HG03108 (cell line): ENCODE measurements around the gene CTNNA3.

Experiments
- ATAC-seq: cut with Tn5 transposase; IDR thresholded peaks from one replicate; pipeline ENCODE4 v1.9.1; 2021; ENCODE audit warnings: moderate library complexity; ENCODE audit not compliant: unreplicated experiment

The CTNNA3 gene

DNA sequence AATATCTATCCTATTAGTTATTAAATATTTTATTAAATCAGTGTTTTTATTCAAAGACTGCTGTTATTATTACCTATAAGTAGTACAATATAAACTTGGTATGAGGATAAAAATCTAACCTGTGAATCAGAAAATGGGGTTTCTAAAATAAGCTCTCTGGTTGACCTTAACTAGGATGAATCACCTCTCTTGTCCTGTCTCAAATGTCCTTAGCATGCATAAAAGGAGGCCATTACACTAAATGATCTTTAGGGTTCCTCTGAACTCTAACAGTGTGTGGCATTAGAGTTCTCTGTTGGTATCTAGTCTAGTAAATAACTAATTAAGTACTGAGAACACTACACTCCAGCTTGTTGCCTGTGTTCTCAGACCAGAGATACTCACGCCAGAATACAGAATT, 913.2 kb downstream of the CTNNA3 start:
- ATAC-seq = no peak

DNA sequence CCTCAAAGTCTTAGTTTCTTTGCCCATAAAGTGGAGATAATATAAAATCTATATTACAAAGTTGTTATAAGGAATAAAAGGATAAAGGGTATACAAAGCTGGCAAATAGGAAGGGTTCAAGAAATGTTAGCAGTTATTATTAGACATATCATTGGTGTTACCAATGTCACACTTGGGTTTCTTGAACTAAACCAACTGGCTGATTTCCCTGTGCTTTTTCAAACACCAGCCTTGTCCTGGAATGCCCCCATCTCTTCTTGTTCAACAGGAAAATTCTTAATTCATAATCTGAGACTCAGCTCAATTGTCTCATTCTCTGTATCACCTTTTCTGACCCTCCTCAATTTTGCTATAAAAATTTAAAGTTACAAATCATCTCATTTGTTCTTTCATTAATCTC, 913.9 kb downstream of the CTNNA3 start:
- ATAC-seq = no peak

DNA sequence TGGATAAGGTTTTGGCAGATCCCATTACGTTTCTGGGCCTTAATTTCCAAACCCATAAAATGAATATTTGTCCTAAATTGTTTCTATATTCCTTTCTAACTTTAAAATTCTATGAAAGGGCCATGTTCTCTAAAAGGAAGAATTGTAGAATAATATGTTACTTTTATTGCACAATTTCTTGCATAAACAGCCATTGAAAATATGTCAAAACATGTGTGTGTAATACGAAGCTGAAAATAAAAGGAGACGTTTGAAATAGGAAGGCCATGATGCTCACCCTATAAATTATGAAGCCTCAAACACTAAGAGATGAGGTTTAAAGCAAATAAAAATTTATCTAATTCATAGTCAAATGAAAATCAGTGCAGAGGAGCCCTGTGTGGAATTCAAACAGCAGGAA, 915.2 kb downstream of the CTNNA3 start:
- no peak for ATAC-seq

DNA sequence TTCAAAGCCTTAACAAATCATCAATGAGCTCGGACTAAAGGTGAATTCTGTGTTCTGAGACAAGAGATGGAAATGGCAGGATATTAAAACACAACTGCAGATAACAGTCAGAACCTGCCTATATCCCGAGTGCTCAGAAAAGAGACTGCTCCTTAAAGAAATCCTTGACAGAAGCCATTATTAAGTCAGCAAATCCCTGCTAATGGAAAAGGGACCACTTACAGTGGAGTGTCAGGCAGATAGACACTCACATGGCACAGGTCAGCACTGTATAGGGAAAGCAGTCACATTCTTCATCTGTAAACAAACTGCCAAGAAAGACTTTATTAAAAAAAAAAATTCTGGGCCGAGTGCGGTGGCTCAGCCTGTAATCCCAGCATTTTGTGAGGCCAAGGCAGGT, 917.6 kb downstream of the CTNNA3 start:
- no peak for ATAC-seq

DNA sequence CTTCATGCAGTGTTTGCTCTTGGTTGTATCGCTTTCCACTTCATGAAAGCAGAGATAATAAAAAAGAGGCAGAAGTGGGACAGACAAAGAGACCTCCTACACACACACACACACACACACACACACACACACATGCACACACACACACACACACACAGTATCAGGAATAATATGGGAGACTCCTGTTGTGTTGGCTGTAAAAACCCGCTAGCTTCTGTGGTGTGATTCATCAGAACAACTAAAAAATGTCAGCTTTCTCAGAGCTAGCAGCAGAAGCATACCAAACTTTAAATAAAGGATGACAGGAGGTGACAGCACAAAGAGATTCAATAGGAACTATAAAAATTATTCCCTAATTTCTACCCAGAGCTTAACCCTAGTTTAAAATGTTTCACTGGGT, 918.3 kb downstream of the CTNNA3 start:
- ATAC-seq = no peak

DNA sequence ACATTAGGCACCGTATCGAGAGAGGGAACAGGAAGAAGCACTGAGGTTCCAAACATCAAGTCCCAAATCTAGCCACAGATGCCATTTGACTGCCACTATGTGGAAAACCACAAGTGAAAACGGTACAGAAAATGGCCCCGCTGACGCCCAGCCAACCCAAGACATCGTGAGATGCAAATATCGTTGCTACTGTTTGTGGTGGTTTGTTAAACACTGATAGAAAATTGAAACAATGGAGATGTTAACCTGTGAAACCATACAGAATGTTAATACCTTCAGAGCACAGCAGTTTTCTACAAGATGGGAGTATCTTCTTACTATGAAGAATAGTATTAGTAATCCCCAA, 922.5 kb downstream of the CTNNA3 start:
- ATAC-seq = no peak

DNA sequence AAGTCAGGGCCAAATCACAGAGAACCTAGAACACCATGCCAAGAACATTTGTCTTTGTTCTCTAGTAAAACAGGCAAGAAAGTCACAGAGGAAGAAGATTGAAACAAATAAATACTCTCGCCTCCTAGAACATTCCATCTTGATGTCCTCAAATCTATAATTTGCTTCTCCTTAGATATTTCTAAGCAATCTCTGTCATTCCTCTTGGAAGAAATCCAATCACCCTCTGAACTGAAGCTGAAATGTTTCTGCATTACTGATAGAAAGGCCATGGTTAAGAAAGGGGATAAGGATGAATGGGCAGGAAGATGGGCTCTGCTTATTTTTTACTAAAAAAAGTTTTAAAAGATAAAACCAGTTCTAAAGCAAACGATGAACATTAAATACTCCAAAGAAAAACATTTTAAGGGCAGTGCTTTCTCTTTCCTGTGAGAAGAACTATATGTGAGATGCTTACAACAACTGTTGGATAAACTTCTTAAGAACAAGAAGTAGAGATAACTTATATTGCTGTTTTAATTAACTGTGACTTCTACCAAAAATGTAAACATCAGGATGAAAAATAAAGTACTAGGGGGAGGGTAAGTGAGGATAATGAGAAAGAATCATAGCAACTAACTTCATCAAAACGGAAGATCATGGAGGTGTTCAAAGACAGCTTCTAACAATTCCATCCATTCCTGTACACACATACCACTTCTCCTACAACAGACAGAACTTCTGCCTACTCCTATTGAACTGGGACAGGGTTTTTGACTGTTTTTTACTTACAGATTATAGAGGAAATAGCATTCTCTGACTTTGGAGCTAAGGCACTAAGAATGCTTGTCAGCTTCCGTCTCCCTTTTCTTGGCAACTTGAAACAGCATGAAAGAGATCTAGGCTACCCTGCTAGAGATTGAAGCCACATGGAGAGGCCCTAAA, 923.2 kb downstream of the CTNNA3 start:
- no peak for ATAC-seq

DNA sequence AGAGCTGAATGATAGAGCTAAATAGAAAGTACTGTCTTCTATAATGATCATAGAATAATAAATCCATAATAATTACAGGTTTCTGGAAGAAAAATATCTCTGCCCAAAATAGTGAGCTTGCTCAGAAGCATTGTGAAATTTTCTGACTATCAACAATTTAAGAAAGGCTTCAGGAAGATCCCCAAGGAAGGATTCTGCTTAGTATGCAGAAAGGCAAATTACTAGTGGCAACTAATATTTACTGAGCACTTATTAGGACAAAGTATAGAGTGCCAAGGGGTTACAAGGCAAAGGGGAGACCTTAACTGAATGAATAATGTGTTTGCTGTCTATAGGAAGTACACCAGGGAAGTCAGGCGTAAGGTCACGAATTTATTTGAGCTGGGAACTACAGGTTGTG, 928.3 kb downstream of the CTNNA3 start:
- no peak for ATAC-seq

DNA sequence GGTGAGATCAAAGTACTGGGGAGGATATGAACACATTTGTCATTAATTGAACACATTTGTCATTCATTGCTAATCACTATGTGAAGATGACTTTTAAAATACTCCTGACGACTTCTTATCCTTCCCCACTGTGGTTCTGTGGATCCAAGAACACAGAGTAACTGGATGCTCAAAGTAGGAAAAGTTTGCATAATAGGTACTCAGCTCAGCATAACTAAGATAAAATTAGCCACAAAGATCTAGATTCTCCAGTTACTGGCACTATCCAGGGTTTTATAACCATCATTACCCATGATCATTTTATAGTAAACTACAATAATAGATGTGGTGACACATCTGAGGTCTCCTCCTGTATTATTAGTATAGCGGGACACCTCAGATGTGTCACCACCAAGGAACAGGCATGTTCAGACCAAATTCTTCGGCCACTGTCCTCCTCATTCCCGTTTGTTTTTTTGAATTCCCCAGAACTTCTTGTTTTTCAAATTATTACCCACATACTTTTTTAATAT, 933.7 kb downstream of the CTNNA3 start:
- no peak for ATAC-seq

DNA sequence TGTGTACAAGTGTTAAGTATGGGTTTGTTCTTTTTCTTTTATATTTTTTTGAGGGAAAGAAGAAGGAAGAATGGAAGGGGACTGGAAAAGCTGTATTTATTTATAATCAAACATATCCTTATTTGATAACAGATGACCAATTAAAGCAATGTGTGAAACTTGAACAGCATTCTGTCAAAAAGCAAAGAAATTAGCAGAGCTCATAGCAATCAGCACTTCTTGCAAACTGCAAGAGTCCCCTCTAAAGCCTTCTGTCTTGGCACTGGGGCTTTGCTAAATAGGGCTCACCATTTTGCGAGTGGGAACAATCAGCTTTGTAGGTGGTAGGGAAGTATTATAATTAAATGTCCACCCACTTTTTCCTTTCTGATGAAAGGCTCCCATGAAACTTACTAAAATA, 935.1 kb downstream of the CTNNA3 start:
- no peak for ATAC-seq

DNA sequence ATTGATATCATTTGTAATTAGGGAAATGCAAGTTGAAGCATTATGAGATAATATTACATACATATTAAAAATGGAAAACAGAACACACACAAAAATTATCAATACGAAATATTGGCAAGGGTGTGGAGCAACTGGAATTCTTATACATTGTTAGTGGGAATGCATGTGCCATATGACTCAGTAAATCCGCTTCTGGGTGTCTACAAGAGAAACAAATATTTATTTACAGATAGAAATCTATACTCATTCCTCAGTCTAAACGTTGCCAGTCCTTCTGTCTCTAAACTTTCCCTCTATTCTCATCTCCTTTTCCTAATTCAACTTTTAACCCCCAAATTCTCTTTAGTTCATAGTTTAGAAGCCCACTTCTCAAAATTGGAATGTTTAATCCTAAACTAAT, 940.5 kb downstream of the CTNNA3 start:
- ATAC-seq = no peak

DNA sequence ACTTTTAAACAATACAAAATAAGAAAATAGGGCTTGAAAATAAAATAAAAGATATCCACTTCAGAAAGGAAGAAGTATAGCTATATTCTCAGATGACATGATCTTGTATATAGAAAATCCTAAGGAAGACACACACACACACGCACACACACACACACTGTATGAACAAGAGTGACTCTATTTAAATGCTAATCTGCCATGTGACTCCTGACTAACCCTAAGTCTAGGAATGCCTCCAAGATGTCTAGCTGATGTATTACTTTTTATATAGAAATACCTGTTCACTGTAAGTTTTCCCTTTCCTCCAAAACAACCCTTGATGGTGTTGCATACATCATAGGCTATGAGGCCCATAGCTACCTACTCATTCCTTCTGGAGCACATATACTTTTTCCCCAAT, 943.3 kb downstream of the CTNNA3 start:
- ATAC-seq = no peak

DNA sequence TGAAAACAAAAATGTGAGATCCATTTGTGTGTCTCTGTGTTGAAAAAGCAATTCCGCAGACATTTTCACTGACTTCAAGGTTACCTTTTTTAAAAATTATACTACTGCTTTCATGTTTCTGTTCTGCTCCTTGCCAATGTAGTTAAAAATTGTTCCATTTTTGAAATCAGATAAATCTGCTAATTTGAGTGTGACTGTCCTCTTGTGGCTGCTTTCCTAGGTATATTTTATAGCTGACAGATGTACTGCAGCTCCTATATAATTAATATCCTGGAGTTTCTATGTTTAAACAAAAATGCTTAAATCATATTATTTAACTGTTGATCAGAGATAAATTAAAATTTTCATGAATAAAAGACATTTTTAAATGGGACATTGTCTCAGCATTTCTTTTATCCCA, 947.8 kb downstream of the CTNNA3 start:
- no peak for ATAC-seq

DNA sequence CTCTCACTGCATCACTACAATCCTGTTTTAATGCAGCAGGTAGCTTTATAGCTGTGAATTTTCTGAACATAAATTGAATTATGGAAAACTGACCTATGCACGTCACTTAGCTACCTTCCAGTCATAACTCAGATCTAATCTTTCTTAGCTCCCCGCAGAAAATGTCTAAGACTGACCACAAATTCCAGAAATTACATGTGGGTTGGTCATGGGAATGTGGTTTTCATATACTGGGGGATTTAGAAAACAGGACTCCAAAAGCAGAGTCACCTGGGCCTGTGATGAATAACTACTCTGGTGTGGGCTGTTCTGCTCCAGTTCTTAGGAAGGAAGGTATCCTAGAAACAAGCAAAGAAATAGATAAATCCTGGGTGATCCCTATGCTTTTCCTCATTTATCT, 948.5 kb downstream of the CTNNA3 start:
- ATAC-seq = no peak

DNA sequence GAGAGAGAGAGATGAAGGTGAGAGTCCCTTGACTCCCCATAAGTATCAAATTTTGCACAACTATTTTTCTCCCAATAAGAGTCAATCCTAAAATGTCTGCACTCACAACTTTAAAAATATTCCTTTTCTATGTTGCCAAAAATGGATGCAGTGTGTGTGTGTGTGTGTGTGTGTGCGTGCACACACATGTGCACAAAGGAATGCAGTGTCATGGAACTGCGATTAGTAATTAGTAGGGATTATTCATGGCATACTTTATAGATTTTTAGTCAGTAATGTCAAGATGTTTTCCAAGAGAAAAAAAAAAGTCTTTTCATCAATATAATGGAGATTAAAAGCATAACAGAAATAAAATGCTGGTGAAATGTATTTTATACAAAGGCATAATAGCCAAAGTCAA, 949.3 kb downstream of the CTNNA3 start:
- ATAC-seq = no peak

DNA sequence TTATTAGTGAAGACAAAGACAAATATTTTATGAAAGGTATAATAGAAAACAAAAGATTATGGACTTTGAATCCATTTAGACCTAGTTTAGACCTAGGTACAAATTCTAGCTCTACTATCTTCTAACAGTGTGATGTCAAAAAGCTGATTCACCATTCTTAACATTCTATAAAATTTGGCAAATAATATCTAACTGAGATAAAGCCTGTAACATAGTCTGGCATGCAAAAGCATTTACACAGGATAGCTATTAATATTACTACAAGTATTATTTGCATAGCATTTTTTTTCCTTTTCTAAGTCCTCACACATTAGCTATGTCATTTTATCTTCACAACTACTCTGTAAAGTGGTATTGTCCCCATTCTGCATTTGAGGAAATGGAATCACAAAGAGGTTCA, 949.7 kb downstream of the CTNNA3 start:
- no peak for ATAC-seq

DNA sequence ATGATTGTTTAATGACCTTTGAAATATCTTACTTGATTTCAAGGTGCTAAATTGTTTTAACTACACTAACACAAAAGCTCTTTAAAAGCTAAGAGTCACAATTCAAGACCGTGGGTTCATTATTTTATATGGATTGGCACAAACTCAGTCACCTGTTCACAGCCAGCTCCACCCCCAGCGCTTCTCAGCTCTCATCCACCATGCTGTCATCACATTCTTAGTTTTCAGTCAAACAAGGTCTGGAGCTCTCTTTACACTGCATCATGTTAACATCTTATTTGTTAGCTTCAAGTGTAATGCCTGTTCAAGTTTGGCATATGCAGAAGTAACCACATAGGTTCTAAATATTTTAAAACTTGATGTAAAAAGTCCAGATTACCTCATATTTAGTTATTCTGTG, 951.1 kb downstream of the CTNNA3 start:
- no peak for ATAC-seq

DNA sequence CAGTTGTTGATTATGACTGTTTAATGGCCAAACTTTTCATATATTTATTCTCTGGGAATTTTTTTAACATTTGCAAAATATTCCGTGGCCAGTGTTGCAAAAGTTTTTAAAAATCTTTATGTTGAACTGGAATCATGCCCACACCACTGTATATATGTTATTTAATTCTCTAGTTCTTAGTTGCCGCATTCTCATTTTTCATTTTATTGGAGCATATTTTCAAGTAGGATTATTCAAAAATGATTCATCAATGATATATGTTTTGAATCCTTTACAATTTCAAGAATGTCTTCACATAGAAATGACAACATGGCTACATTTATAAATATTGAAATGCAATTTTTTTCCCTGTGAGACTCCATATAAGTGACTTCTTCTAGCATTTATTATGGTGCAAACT, 958.8 kb downstream of the CTNNA3 start:
- no peak for ATAC-seq

DNA sequence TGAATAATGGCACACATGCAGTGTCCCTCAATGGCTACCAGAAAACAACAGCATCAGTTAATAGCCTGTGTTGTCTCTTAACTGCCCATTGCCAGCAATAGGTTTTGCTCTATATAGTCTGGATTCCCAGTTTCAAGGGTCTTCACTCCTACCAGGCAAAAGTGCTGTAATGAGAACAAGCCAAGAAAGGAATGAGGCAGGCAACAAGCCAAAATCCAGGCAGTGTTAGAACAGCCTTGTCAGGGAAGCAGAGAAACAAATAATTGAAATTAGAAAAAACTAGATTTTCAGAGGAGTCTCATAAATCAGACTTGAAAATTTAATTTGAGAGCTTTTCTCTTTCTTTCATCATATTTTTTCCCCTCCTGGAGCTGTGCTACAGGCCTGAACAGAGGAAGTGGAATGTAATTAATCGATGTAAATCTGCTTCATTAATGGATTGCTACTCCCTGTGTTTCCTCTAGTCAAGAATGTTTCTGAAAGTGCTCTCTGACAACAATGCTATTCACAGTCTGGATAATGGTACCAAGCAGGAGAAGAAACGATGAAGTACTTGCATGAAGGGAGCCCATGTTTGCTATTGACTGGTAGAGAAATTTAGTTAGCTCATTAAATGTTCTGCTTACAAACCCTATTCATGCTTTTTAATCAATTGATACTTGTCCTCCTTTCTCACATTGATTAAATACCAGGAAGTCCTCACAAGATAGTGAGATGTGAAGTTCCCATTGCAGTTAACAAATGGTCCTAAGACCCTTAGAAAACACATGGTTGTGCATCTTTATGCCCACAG, 972.2 kb downstream of the CTNNA3 start:
- no peak for ATAC-seq

DNA sequence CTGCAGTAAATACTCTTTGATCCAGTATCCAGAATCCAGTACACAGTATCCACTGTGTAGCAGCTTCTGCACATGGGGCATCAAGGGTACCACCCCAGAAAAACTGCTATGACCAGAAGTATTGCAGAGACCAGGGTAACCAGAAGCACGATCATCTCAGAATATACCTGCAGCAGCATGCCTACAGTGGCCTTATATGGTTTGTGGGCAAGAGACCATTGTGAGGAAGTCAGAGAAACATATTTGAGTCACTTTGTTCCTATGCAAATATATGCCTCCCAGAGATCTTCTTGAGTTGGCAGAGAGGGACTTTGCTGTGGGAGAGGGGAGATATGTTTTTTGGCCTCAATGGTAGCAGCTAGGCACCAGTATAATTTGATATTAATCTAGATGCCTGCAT, 976.5 kb downstream of the CTNNA3 start:
- ATAC-seq = no peak

DNA sequence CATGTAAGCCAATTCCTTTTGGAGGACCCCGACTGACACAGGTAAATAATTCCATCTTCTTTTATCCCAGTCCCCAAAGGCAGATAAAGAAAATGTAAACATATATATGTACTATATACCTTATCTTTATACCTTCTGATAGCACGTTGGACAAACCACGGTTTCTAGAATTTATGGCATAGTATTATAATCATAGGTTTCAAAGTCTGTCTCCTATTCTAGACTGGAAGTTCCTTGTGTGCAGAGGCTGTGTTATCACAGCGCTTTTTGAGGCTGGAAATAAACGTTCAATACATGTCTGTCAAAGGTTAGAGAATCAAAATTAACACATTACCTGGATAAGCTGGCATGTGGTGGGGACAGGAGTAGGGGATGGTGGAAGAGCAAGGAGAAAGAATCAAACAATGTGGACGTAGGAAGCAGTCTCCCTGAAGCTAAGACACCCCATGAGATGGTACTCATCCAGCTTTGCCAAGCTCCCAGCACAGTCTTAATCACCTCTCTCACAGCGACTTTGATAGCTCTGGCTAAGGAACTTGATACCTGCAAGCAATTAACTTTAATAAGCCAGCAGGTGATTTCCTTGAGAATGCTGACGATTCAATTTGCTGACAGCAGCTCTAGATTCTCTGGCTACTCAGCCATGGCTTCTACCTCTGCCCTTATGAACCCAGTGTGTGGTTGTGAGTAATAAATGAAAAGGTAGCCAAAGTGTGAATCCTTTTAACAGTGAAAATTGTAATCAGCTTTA, 978.6 kb downstream of the CTNNA3 start:
- no peak for ATAC-seq
